DMS79 treated with DMSO at 0.1 percent for 48 hours (cell line): ENCODE data around the gene ZNF575.

Experiments
- DNase-seq: peaks from one replicate; lab custom pipeline; 2025; lab: John Stamatoyannopoulos, UW

The ZNF575 gene

DNA sequence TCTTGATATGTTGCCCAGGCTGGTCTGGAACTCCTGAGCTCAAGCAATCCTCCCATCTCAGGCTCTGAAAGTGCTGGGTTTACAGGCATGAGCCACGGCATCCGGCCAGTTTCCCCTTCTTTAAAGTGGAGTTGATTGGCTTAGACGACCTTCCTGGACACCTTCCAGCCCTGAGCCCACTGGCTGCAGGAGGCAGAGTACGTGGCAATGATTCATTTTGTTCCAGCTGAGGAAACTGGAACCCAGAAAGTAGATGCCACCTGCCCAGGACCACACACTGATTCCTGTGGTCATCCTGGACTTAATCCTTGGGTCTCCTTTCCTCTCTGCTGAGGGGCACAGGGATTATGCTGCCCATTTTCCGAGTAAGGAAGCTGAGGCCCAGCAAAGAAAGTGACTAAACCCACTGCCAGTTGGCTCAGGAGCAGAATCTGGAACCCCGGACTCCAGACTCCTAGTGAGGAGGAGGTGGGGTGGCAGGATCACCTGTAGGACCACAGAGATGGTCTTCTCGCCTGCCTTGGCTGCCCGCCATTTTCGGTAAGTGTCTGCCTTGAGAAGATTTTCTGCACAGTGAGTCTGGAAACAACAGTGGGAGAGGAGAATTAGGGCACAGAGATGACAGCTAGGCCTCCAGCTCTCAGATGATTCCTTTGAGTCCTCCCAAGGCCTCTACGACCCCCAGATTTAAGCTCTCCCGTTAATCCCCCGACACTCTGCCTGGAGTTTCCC lies 41.6 kb downstream of the ZNF575 start:
- DNase-seq: peak; percentile 32

DNA sequence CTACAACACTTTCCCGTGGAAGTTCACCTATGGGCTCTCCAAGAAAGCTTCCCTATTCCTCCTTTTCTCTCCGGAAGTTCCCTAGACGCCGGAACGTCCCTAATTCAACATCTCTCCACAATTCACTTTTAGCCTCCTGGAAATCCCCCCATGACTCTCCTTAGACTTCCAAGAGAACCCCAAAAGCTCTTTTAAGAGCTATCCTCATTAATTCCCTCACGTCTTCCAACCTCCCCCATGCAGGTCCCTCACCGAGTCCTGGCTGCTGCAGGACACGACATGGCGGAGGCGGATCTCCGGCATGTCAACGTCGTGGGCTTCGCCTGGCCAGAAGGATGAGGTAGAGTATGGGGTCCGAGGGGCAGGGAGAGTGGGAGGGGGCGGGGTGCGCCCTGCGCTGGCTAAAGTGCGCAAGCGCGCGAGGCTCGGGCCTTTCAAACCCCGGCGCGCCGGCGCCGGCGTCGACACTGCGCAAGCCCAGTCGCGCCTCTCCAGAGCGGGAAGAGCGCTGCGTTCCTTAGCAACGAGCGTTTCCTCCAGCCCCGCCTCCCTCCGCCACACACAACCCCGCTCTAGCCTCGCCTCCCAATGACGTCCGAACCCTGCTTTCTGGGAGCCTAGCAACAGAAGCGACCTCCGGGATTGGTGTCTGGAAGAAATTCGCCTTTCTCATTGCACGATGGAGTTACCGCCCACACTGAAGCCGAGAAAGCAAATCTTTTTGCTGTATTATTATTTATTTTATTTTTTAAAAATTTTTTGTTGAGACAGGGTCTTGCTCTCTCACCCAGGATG lies 42.4 kb downstream of the ZNF575 start, which contains the start of the genes PINLYP and XRCC1:
TSS of gene PINLYP (plus strand) at position 646 of the 795 bp plus-strand sequence. CDS start 1,391 bp downstream, outside the sequence.
TSS of gene XRCC1 (minus strand) at position 372 of the 795 bp plus-strand sequence. CDS start at position 303, 69 bp downstream.
- peak; percentile 98 for DNase-seq

DNA sequence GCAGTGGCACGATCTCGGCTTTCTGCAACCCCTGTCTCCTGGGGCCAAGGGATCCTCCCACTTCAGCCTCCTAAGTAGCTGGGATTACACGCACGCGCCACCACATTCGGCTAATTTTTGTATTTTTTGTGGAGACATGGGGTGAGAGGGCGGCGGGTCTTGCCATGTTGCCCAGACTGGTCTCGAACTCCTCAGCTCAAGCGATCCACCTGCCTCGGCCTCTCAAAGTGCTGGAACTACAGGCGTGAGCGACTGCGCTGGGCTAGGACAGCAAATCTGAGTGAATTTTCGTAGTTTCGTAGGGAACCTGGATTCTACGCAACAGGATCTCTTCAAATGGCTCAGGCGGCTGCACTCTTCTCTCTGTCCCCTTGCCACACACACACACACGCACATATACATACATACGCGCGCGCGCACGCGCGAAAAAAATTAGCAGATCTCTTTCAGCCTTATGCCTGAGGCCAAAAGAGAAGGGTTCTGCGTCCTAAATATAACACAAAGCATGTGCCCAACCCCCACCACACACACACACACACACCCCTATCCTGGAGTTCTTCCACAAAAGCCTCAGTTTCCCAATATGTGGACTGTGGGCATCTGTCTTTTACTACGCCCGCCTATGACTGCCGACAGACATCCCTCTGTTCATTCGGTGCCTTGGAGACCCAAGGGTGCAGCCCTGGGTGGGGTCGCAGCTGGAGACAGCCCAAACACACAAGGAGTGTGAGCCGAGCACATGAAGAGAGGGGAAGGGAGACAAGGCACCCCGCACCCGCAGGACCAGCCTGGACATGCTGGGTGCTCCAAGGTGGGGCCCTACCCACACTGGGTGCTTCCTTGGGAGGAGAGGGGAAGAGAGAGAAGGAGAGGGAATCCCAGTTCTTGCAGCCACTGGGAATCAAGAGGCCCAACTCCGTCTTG lies 43.2 kb downstream of the ZNF575 start:
- no peak for DNase-seq

DNA sequence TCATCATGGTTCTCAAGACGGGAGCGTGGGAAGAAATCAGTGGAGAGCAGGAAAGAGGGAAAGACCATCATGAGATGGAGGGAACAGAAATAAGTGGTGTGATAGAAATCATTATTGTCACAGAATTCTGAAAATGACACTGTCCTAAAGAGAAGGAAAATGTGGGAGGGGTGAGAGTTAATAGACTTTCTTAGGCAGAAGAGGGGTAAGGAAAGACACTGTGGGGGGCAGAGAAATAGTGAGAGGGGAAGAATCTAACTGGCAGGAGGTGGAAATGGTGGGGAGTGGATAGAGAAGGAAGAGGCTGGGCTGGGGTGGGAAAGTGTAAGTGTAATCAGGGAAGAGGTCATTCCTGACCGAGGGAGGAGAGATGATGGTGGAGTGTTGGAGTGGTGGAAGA lies 45.8 kb downstream of the ZNF575 start:
- DNase-seq: no peak

DNA sequence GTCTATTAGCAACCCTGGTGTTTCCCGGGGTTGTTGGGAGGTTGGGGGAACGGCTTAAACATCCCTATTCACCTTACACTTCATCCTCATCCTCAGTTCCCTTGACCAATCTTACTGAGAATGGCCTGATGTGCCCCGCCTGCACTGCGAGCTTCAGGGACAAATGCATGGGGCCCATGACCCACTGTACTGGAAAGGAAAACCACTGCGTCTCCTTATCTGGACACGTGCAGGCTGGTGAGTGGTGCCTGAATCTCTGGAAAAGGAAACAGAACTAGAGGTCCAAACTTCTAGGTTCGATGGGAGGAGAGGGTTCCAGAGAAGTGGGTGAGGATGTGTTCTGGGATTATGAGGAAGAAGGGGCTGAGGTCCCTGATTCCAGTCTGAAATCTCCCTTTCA lies 48.5 kb downstream of the ZNF575 start:
- no peak for DNase-seq

DNA sequence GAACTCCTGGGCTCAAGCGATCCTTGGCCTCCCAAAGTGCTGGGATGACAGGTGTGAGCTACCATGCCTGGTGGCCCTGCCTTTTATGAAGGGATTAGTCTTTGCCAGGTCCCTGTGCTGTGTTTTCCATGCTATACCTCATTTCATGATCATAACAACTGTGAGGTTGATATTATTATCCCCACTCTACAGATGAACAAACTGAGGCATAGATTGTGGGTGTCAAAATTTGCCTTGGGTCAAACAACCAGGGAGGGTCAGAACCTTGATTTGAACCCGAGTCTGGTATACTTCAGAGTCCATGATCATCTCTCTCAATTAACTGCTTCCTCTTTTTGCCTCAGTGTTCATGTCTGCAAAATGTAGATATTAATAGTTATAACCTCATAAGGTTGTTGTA lies 49.5 kb downstream of the ZNF575 start:
- DNase-seq: no peak

DNA sequence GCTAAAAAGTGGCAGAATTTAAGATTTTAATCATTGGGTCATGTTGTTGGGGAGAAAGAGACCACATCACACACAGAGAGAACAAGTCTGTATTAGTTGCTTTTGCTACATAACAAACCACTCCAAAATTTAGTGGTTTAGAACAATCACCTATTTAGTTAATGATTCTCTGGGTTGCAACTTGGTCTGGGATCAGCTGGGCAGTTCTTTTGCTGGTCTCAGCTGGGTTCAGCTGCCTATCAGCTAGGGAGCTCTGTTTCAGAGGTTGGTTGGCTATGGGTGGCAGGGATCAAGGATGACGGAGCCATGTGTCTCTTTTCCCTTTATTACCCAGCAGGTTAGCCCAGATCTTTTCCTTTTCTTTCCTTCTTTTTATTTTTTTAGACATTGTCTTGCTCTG lies 51.5 kb downstream of the ZNF575 start:
- no peak for DNase-seq
